K562 (cell line): Measurements from ENCODE around the gene ZNF485. TPM values are rescaled to one million over a fixed set of nuclear protein-coding genes. Genes with fewer than 3 reads are reported as not detected.

Source experiments
- ATAC-seq: fragments of 200-7000 bp; cut with Tn5 transposase; 3 replicates; pipeline ENCODE4 v1.9.1; 2020; ENCODE audit warnings: moderate library complexity
- BruUV-seq: library from RNA; stranded (reverse); fragments of 400-500 nt; replicated peaks from 2 replicates; lab custom pipeline; 2021; lab: Mats Ljungman, UMichigan
- CTCF ChIA-PET: fragments of 300-600 bp; formaldehyde crosslinking; extraction: SDS; loops from one replicate; lab custom pipeline; 2021; ENCODE audit warnings: low intra/inter-chr PET ratio; lab: Yijun Ruan, JAX
- POLR2A ChIA-PET: fragments of 300-600, 350-650 bp; sonication (Branson Sonifier 250); formaldehyde crosslinking; extraction: SDS; loops from one replicate; lab custom pipeline; 2021; ENCODE audit warnings: antibody characterized with exemption, inconsistent platforms; lab: Yijun Ruan, JAX
- DNase-seq, 4 experiments: peaks; one replicate each; pipeline versions ENCODE4 v3.0.0 to v3.0.0-alpha.2; 2011 to 2018; ENCODE audit warnings: low spot score in 3 of 4, mixed read lengths in 3 of 4; ENCODE audit errors: extremely low read depth in 1 of 4
- FAIRE-seq: peaks from 2 replicates; lab custom pipeline; 2011; peaks lifted over from hg19 to GRCh38; lab: Jason Lieb, UNC
- H2AFZ ChIP-seq: 2 replicates; pipeline ENCODE4 v1.6.0; 2011; ENCODE audit warnings: low read depth, low read length, control low read depth, inconsistent platforms
- H3K27ac ChIP-seq: fragments of 200-600 bp; 3 replicates; pipeline ENCODE4 v1.8.0; 2011; ENCODE audit warnings: low read depth, mild to moderate bottlenecking, control low read depth, inconsistent platforms, low read length, moderate library complexity, mixed read lengths; ENCODE audit errors: extremely low read depth
- H3K27me3 ChIP-seq, 2 experiments: fragments of 300-600 bp in 1 of 2; 2 replicates in 1 of 2; 3 replicates in 1 of 2; pipeline versions ENCODE4 v1.6.0 to v1.8.0; 2011; ENCODE audit warnings: inconsistent platforms in 2 of 2, low read length in 2 of 2, mild to moderate bottlenecking in 1 of 2, mixed read lengths in 1 of 2, moderate library complexity in 1 of 2; ENCODE audit not compliant: control insufficient read depth in 2 of 2, insufficient read depth in 2 of 2
- H3K36me3 ChIP-seq: fragments of 300-600 bp; 3 replicates; pipeline ENCODE4 v1.8.0; 2011; ENCODE audit warnings: mild to moderate bottlenecking, low read length, inconsistent platforms; ENCODE audit not compliant: control insufficient read depth, insufficient read depth
- H3K4me1 ChIP-seq, 2 experiments: fragments of 200-600 bp in 1 of 2; replicated peaks in 1 of 2; 2 replicates in 1 of 2; 3 replicates in 1 of 2; pipeline versions ENCODE4 v1.5.1 to v1.8.0; 2011; ENCODE audit warnings: inconsistent platforms in 2 of 2, low read length in 2 of 2, mild to moderate bottlenecking in 1 of 2, mixed read lengths in 1 of 2, moderate library complexity in 1 of 2; ENCODE audit not compliant: control insufficient read depth in 2 of 2, insufficient read depth in 2 of 2
- H3K4me2 ChIP-seq: 2 replicates; pipeline ENCODE4 v1.6.1; 2011; ENCODE audit warnings: low read length, control low read depth, inconsistent platforms, mixed read lengths; ENCODE audit not compliant: insufficient read depth
- H3K4me3 ChIP-seq: fragments of 200-600 bp; sonication (generic), shearing (Covaris generic); 2 replicates; pipeline ENCODE4 v1.5.1; 2016; ENCODE audit warnings: control low read depth, inconsistent platforms
- H3K79me2 ChIP-seq: fragments of 200-600 bp; 3 replicates; pipeline ENCODE4 v1.8.0; 2011; ENCODE audit warnings: low read length, inconsistent platforms; ENCODE audit not compliant: control insufficient read depth, insufficient read depth
- H3K9ac ChIP-seq, 2 experiments: 2 replicates each; pipeline versions ENCODE4 v1.6.0 to v1.6.1; 2011; ENCODE audit warnings: low read depth in 2 of 2, low read length in 2 of 2, control low read depth in 1 of 2, inconsistent platforms in 1 of 2, mild to moderate bottlenecking in 1 of 2, mixed read lengths in 1 of 2; ENCODE audit not compliant: insufficient read depth in 1 of 2
- H3K9me1 ChIP-seq: one replicate; pipeline ENCODE4 v1.6.0; 2011; ENCODE audit warnings: inconsistent platforms, mild to moderate bottlenecking, low read length, moderate library complexity; ENCODE audit not compliant: control insufficient read depth, insufficient read depth
- H3K9me3 ChIP-seq: replicated peaks from 2 replicates; pipeline ENCODE4 v1.5.1; 2011; ENCODE audit warnings: low read depth, low read length, inconsistent platforms; ENCODE audit not compliant: control insufficient read depth, insufficient read depth
- H4K20me1 ChIP-seq: replicated peaks from 2 replicates; pipeline ENCODE4 v1.6.1; 2011; ENCODE audit warnings: low read length, inconsistent platforms, mixed read lengths; ENCODE audit not compliant: control insufficient read depth, insufficient read depth
- BDP1 ChIP-seq: IDR thresholded peaks from 3 replicates; pipeline ENCODE4 v1.6.1; 2011; ENCODE audit not compliant: insufficient read length, insufficient read depth
- BHLHE40 ChIP-seq: IDR thresholded peaks from 2 replicates; pipeline ENCODE4 v1.6.1; 2011; ENCODE audit warnings: low read length, improper control_type of control experiment
- CBX3 ChIP-seq, 2 experiments: IDR thresholded peaks; 1 replicate in 1 of 2; 2 replicates in 1 of 2; pipeline ENCODE4 v1.6.1; 2012; ENCODE audit warnings: inconsistent platforms in 2 of 2, low read length in 2 of 2, borderline replicate concordance in 1 of 2, control low read depth in 1 of 2
- EP300 ChIP-seq: IDR thresholded peaks from 2 replicates; pipeline ENCODE4 v1.6.1; 2012; ENCODE audit warnings: low read length, improper control_type of control experiment
- FOXJ2 ChIP-seq: fragments of 200-800 bp; sonication (Bioruptor generic); IDR thresholded peaks from 2 replicates; pipeline ENCODE4 v1.6.1; 2016; ENCODE audit warnings: missing genetic modification characterization, missing compliant biosample characterization
- FUS ChIP-seq: fragments of 200-400 bp; formaldehyde crosslinking; optimal IDR thresholded peaks from 2 replicates; pipeline ENCODE3; 2017; ENCODE audit warnings: low read depth, low read length
- GATA2 ChIP-seq: sonication (generic); formaldehyde crosslinking; IDR thresholded peaks from 2 replicates; pipeline ENCODE4 v1.4.0; 2020; ENCODE audit warnings: mild to moderate bottlenecking, missing genetic modification reagents
- RBM17 ChIP-seq: fragments of 200-400 bp; formaldehyde crosslinking; IDR thresholded peaks from 2 replicates; pipeline ENCODE4 v1.6.1; 2017; ENCODE audit warnings: low read depth, mild to moderate bottlenecking, low read length, borderline replicate concordance
- RCOR1 ChIP-seq, 2 experiments: IDR thresholded peaks; 2 replicates each; pipeline ENCODE4 v1.6.1; 2012; ENCODE audit warnings: low read depth in 2 of 2, low read length in 2 of 2, borderline replicate concordance in 1 of 2, improper control_type of control experiment in 1 of 2
- SRSF1 ChIP-seq: fragments of 200-400 bp; formaldehyde crosslinking; IDR thresholded peaks from 2 replicates; pipeline ENCODE4 v1.6.1; 2017; ENCODE audit warnings: mild to moderate bottlenecking, low read depth, low read length, moderate library complexity
- ZNF184 ChIP-seq: sonication (generic); formaldehyde crosslinking; IDR thresholded peaks from 2 replicates; pipeline ENCODE4 v1.5.0; 2020; ENCODE audit warnings: missing genetic modification reagents
- ZNF311 ChIP-seq: fragments of 250-450 bp; sonication (Bioruptor Pico); IDR thresholded peaks from 2 replicates; pipeline ENCODE4 v1.4.0; 2020; ENCODE audit warnings: mild to moderate bottlenecking, moderate library complexity
- ZNF347 ChIP-seq: fragments of 450-650 bp; formaldehyde crosslinking; IDR thresholded peaks from 2 replicates; pipeline ENCODE4 v1.4.0; 2020; ENCODE audit warnings: low read depth, mild to moderate bottlenecking, moderate library complexity
- WGBS: fragments of 100-300 bp; shearing (Covaris generic); methylation state at CpG from one replicate; pipeline ENCODE4 v1.1.6; 2016; ENCODE audit warnings: low coverage, mixed read lengths; ENCODE audit not compliant: insufficient coverage; ENCODE audit errors: missing lambda C conversion rate; 5-methylcytosine and 5-hydroxymethylcytosine counted together
- in situ Hi-C: fragments of 300-500 bp; cut with MboI; formaldehyde crosslinking; loops from 4 replicates; pipeline ENCODE4 v1.15.0; 2018; ENCODE audit warnings: inconsistent platforms, mixed read lengths
- intact Hi-C: fragments of 100-400 bp; cut with micrococcal nuclease; formaldehyde crosslinking; loops from 2 replicates; pipeline ENCODE4 v1.14.2; 2022
- polyA plus RNA-seq, 8 experiments: library from polyadenylated mRNA; depleted of rRNA in 4 of 8; stranded (reverse) in 5 of 8; unstranded in 3 of 8; fragments of >200 nt; fragmentation: Nextera tagmentation in 2 of 8; fragmentation: Illumina TruSeq in 1 of 8; extraction: Ambion mirVana in 2 of 8; extraction: Trizol in 1 of 8; gene quantifications; 2 replicates each; pipeline versions ENCODE4 v1.2.1 to v1.2.3, GENCODE V29; 2011 to 2014; ENCODE audit warnings: inconsistent platforms in 1 of 8, missing spikeins in 1 of 8
- total RNA-seq, 7 experiments: library from RNA; depleted of rRNA in 6 of 7; stranded (reverse); fragments of >200 nt in 6 of 7; fragmentation: Illumina TruSeq in 2 of 7; extraction: Trizol in 2 of 7; gene quantifications; 2 replicates each; pipeline versions ENCODE4 v1.2.1 to v1.2.3, GENCODE V29; 2011 to 2021; ENCODE audit warnings: low replicate concordance in 1 of 7
- TF ChIP-seq, protein P1 (sequence below): sonication (generic); formaldehyde crosslinking; IDR thresholded peaks from 2 replicates; pipeline ENCODE4 v1.8.0; 2022; ENCODE audit warnings: mild to moderate bottlenecking, missing genetic modification reagents
- TF ChIP-seq, protein P2 (sequence below): fragments of 250-450 bp; sonication (Bioruptor Pico); IDR thresholded peaks from 2 replicates; pipeline ENCODE4 v1.4.0; 2020; ENCODE audit warnings: borderline replicate concordance

Gene ZNF485
- total and polyA plus RNA-seq, 9 of the 15 experiments (the other 6 are each of a cell fraction or from before 2014, with no cell fraction given): 8.0 to 18.7 (median 11.9) TPM

GRCh38 chr10:43655311-43655710 lies 49.1 kb downstream of the ZNF485 start:
- FAIRE-seq (no peak), DNase-seq (no peak), ATAC-seq (no peak)
- Histone ChIP-seq H3K79me2 (no peaks in the 10 kb centered on the region), H3K27ac (no peak overlapping the region), H3K9me1 (no peaks in the 10 kb centered on the region), H3K27me3 (peaks cover 5 to 8% of the 10 kb centered on the region in 2 experiments; a peak in 2 of 5 replicates), H3K4me2 (no peak overlapping the region), H4K20me1 (no peaks in the 10 kb centered on the region), H3K9me3 (no peaks in the 10 kb centered on the region), H3K9ac (no peak overlapping the region), H3K4me3 (no peak overlapping the region), H2AFZ (no peak overlapping the region), H3K4me1 (no peaks in the 10 kb centered on the region; a peak in 1 of 5 replicates), H3K36me3 (no peaks in the 10 kb centered on the region)
- intact Hi-C loops: no loop called here
- ChIA-PET CTCF (no interaction called here), POLR2A (no interaction called here)
- TF ChIP-seq RCOR1 (IDR thresholded peaks at IDR 0.05; ENCODE audit: borderline replicate concordance in 1 of 2, low read depth in 2 of 2, low read length in 2 of 2): no peak
- no peak for TF ChIP-seq BHLHE40
- TF ChIP-seq FUS: no peak
- TF ChIP-seq BDP1: no peak
- 3% methylated on average over 8 of the region's 8 CpGs for whole genome bisulfite sequencing
- in situ Hi-C loops: no loop called here
- BruUV-seq: no TSS peak

DNA sequence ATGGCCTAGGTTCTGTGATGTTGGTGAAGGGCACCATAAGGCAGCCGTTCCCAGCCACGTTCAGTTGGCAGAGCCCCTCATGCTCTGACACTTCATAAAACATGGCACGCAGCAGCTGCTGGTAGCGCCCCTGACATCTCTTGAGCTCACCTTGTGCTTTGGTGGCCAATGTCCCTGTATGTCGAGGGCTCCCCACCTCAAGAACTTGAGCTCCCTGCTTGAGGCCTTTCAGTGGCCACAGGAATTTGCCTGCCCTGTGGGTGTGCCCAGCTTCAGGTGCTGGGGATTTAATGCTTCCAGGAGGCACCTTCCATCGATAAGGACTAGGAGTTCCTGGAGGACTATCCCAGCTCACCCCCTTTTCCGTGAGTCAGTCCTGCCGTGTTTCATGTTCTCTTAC lies 52.0 kb downstream of the ZNF485 start:
- H3K27me3 ChIP-seq: peaks cover 5 to 8% of the 10 kb centered on the region in 2 experiments; a peak in 2 of 5 replicates
- no peak for DNase-seq
- H3K36me3 ChIP-seq: no peaks in the 10 kb centered on the region
- ChIA-PET CTCF (no interaction called here), POLR2A (interaction anchor here (0.6 to 1.2 kb wide), 2 partner anchors 9 to 1800 kb away, joined by 3 to 4 read pairs; partner anchors contain the start of gene ZNF32)
- H3K9ac ChIP-seq: no peak overlapping the region
- H3K79me2 ChIP-seq: no peaks in the 10 kb centered on the region
- no TSS peak for BruUV-seq
- no peak for FAIRE-seq
- H3K9me1 ChIP-seq: no peaks in the 10 kb centered on the region
- no peak overlapping the region for H2AFZ ChIP-seq
- no peaks in the 10 kb centered on the region for H3K9me3 ChIP-seq
- under 1% methylated on average over 8 of the region's 8 CpGs for WGBS
- H3K27ac ChIP-seq: no peak overlapping the region
- in situ Hi-C loops (no loop called here), intact Hi-C loops (no loop called here)
- no peaks in the 10 kb centered on the region for H4K20me1 ChIP-seq
- no peaks in the 10 kb centered on the region; a peak in 1 of 5 replicates for H3K4me1 ChIP-seq
- TF ChIP-seq CBX3 (IDR thresholded peaks at IDR 0.05; ENCODE audit: borderline replicate concordance in 1 of 2, low read length in 2 of 2) (no peak), SRSF1 (no peak), ZNF184 (CRISPR knock-in tag) (no peak), GATA2 (CRISPR knock-in tag) (no peak), ZNF311 (CRISPR knock-in tag) (no peak), FOXJ2 (tag) (no peak), RBM17 (no peak), EP300 (no peak), ZNF347 (CRISPR knock-in tag) (no peak)
- TF ChIP-seq, protein P1, sequence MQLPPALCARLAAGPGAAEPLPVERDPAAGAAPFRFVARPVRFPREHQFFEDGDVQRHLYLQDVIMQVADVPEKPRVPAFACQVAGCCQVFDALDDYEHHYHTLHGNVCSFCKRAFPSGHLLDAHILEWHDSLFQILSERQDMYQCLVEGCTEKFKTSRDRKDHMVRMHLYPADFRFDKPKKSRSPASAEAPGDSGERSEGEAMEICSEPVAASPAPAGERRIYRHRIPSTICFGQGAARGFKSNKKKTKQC: no peak
- TF ChIP-seq, protein P2, sequence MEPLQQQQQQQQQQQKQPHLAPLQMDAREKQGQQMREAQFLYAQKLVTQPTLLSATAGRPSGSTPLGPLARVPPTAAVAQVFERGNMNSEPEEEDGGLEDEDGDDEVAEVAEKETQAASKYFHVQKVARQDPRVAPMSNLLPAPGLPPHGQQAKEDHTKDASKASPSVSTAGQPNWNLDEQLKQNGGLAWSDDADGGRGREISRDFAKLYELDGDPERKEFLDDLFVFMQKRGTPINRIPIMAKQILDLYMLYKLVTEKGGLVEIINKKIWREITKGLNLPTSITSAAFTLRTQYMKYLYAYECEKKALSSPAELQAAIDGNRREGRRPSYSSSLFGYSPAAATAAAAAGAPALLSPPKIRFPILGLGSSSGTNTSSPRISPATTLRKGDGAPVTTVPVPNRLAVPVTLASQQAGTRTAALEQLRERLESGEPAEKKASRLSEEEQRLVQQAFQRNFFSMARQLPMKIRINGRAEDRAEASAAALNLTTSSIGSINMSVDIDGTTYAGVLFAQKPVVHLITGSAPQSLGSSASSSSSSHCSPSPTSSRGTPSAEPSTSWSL (CRISPR knock-in tag): no peak
- H3K4me2 ChIP-seq: no peak overlapping the region
- H3K4me3 ChIP-seq: no peak overlapping the region
- no peak for ATAC-seq
